Vagina (tissue), 2 donors: ENCODE data around the gene PNMA6F.
"Not testable (repeated sequence)": the region's sequence is repeated elsewhere in the genome, so short reads cannot be mapped to it uniquely, and the experiment has no call there.

ENCODE experiments used
- CTCF ChIP-seq, 3 experiments: fragments of 450-650 bp in 2 of 3; fragments of 200-600 bp in 1 of 3; sonication (generic) in 1 of 3; IDR thresholded peaks; one replicate each; pipeline ENCODE4 v1.5.1; 2017 to 2019; ENCODE audit warnings: antibody characterized with exemption in 3 of 3, mild to moderate bottlenecking in 2 of 3, moderate library complexity in 2 of 3
- POLR2A ChIP-seq, 2 donors: fragments of 450-650 bp; IDR thresholded peaks; one replicate each; pipeline ENCODE4 v1.6.1; 2017; ENCODE audit warnings: antibody characterized with exemption in 2 of 2, mild to moderate bottlenecking in 2 of 2, moderate library complexity in 2 of 2

- TF ChIP-seq POLR2A, CTCF (IDR thresholded peaks at IDR 0.05): not testable (repeated sequence)
These were observed 32.8 kb downstream of the PNMA6F start for GRCh38 chrX:153288807-153289206.
